Esophagus muscularis mucosa (tissue), 4 donors: ENCODE measurements around the gene TEX53. TPM values are rescaled to one million over a fixed set of nuclear protein-coding genes. Genes with fewer than 3 reads are reported as not detected.

Experiments
- DNase-seq: peaks from one replicate; pipeline ENCODE4 v3.0.0-alpha.2; 2017; ENCODE audit errors: extremely low spot score
- H3K27ac ChIP-seq, 4 donors: fragments of 200-600 bp; sonication (generic); replicated peaks in 1 of 4; 1 replicate in 3 of 4; 2 replicates in 1 of 4; pipeline ENCODE4 v1.5.1; 2016 to 2019; ENCODE audit warnings: mild to moderate bottlenecking in 1 of 4
- H3K27me3 ChIP-seq, 4 donors: fragments of 200-600 bp; sonication (generic); one replicate each; pipeline versions ENCODE4 v1.5.1 to v1.6.0; 2016 to 2019
- H3K36me3 ChIP-seq, 4 donors: fragments of 200-600 bp; sonication (generic); one replicate each; pipeline ENCODE4 v1.5.1; 2016 to 2019
- H3K4me1 ChIP-seq, 4 donors: fragments of 200-600 bp; sonication (generic); one replicate each; pipeline ENCODE4 v1.5.1; 2016 to 2019
- H3K4me3 ChIP-seq, 4 donors: fragments of 200-600 bp; sonication (generic); 1 replicate in 2 of 4; 2 replicates in 2 of 4; pipeline ENCODE4 v1.5.1; 2016 to 2019; ENCODE audit warnings: mild to moderate bottlenecking in 4 of 4, moderate library complexity in 1 of 4
- H3K9me3 ChIP-seq, 4 donors: fragments of 200-600 bp; sonication (generic); 1 replicate in 3 of 4; 2 replicates in 1 of 4; pipeline ENCODE4 v1.5.1; 2016 to 2019
- EP300 ChIP-seq: sonication (generic); formaldehyde crosslinking; IDR thresholded peaks from one replicate; pipeline ENCODE4 v1.6.1; 2017; ENCODE audit warnings: antibody characterized with exemption
- POLR2A ChIP-seq: fragments of 450-650 bp; IDR thresholded peaks from one replicate; pipeline ENCODE4 v1.6.1; 2017; ENCODE audit warnings: antibody characterized with exemption, moderate library complexity, mild to moderate bottlenecking, low read depth
- POLR2AphosphoS5 ChIP-seq, 2 donors: sonication (generic); formaldehyde crosslinking; IDR thresholded peaks; one replicate each; pipeline ENCODE4 v1.6.1; 2017; ENCODE audit warnings: antibody characterized with exemption in 2 of 2
- WGBS: methylation state at CpG from one replicate; pipeline ENCODE4 v1.1.5; 2018; 5-methylcytosine and 5-hydroxymethylcytosine counted together
- intact Hi-C: fragments of 100-400 bp; cut with DNase I; formaldehyde crosslinking; loops from one replicate; pipeline ENCODE4 v1.15.1; 2023
- small RNA-seq, 3 donors: library from RNA; depleted of rRNA; stranded (forward); fragments of <200 nt; gene quantifications; one replicate each; pipeline ENCODE3, GENCODE V24; 2016
- total RNA-seq, 4 donors: library from RNA; depleted of rRNA; stranded (reverse); fragments of >200 nt; gene quantifications; one replicate each; pipeline versions ENCODE4 v1.1.0 to v1.2.1, GENCODE V29; 2016
- TF ChIP-seq, protein P1 (sequence below), 3 experiments: fragments of 200-600 bp in 2 of 3; fragments of 450-650 bp in 1 of 3; sonication (generic) in 2 of 3; IDR thresholded peaks; one replicate each; pipeline ENCODE4 v1.5.1; 2017 to 2019; ENCODE audit warnings: antibody characterized with exemption in 3 of 3, mild to moderate bottlenecking in 2 of 3, moderate library complexity in 1 of 3

TEX53 gene
- total RNA-seq, 4 donors from 2014 or later, result not detected

DNA sequence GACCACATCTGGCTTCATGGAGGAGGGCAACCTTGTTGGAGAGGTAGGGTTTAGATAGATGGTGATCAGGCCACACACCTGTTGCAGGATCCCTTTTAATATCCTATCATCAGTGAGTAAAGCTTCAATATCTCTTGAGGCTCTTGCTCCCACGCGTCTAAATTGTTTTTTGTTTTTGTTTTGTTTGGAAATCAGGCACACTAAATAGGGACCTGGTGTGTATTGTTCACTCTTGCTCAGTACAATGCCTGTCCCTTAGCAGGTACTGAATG is 49.1 kb downstream of the TEX53 start:
- Histone ChIP-seq H3K27me3 (no peaks in the 10 kb centered on the region), H3K4me3 (no peak overlapping the region), H3K36me3 (no peaks in the 10 kb centered on the region), H3K27ac (no peak overlapping the region), H3K4me1 (peaks cover 16 to 43% (median 32%) of the 10 kb centered on the region in 4 donors), H3K9me3 (peaks cover 0 to 3% (median 0%) of the 10 kb centered on the region in 4 donors)
- TF ChIP-seq, protein P1, sequence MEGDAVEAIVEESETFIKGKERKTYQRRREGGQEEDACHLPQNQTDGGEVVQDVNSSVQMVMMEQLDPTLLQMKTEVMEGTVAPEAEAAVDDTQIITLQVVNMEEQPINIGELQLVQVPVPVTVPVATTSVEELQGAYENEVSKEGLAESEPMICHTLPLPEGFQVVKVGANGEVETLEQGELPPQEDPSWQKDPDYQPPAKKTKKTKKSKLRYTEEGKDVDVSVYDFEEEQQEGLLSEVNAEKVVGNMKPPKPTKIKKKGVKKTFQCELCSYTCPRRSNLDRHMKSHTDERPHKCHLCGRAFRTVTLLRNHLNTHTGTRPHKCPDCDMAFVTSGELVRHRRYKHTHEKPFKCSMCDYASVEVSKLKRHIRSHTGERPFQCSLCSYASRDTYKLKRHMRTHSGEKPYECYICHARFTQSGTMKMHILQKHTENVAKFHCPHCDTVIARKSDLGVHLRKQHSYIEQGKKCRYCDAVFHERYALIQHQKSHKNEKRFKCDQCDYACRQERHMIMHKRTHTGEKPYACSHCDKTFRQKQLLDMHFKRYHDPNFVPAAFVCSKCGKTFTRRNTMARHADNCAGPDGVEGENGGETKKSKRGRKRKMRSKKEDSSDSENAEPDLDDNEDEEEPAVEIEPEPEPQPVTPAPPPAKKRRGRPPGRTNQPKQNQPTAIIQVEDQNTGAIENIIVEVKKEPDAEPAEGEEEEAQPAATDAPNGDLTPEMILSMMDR (IDR thresholded peaks at IDR 0.05), result no peak
- TF ChIP-seq EP300, result no peak
- TF ChIP-seq POLR2AphosphoS5 (IDR thresholded peaks at IDR 0.05), result no peak
- no peak for TF ChIP-seq POLR2A
- no peak for DNase-seq
- 98% methylated on average over 2 of the region's 2 CpGs for WGBS
- intact Hi-C loops, result no loop called here

DNA sequence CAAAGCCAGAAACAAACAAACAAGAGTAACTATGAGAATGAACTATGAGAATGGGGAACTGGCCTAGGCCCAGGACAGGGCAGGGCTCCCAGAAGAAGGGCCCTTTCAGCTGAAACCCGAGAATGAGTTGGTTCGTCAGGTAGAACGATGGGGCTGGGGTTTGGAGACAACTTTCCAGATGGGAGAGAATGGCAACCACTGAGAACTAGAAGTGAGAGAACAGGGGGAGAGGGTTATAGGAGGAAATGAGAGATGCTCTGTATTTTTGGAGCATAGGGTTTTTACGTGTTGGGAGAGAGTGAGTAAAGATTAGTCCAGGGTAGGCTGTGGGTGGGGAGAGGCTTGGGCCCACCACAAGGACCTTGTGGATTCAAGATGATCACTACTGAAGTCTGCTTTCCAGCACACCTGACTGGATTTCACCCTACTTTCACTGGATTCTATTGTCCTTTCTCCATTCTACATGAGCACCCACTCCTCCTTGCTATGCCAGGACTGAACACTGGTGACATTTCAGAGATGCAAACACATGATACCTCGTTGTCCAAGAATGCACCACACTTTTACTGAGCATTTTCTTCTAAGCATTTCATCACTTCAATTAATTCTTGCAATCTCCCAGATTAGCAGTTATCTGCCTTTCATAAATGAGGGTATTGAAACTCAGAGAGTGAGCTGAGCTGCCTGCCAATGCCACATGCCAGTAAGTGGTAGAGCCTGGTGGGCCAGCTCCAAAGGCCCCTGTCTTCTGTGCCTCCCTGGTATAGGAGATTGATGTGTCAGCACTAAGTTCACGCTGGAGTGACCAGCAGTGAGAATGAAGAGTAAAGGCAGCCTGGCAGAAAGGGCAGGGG is 49.7 kb downstream of the TEX53 start:
- TF ChIP-seq POLR2AphosphoS5 (IDR thresholded peaks at IDR 0.05), result no peak
- TF ChIP-seq, protein P1 (IDR thresholded peaks at IDR 0.05), result no peak
- no peak for TF ChIP-seq EP300
- TF ChIP-seq POLR2A, result no peak

DNA sequence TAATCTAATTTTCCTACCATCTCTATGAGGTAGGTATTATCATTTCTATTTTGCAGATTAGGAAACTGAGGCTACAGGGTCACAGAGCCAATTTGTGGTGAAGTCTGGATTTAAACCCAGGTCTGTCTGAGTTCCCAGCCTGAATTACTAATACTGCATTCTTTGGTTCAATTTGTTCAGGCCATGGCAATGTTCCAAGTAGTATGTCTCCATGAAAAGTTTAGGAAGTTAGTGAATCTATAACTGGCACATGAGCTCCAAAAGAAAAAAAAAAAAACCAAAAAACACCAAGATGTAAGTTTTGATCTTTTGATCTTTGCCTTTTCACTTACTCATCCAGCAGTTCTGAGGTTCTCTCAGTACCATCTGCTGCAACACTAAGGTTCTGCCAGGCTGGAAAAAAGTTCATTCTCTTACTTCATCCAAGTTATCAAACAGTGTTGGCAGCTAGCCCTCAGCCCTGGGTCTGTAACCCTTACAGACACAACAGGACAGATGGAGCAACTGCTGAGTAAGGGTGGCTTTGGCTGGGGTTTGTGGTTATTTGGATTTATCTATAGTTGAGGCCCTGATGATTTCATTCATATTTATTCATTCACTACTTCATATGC is 50.9 kb downstream of the TEX53 start:
- DNase-seq, result no peak
- H3K4me1 ChIP-seq, result peaks cover 8 to 26% (median 16%) of the 10 kb centered on the region in 4 donors
- H3K9me3 ChIP-seq, result peaks cover 0 to 7% (median 0%) of the 10 kb centered on the region in 4 donors
- intact Hi-C loops, result no loop called here
- no peaks in the 10 kb centered on the region for H3K36me3 ChIP-seq
- H3K27me3 ChIP-seq, result no peaks in the 10 kb centered on the region
- no peak overlapping the region for H3K4me3 ChIP-seq
- no peak for TF ChIP-seq POLR2A
- no peak for TF ChIP-seq EP300
- TF ChIP-seq, protein P1 (IDR thresholded peaks at IDR 0.05), result no peak
- TF ChIP-seq POLR2AphosphoS5 (IDR thresholded peaks at IDR 0.05), result no peak
- no peak overlapping the region for H3K27ac ChIP-seq

More for the DNA sequence above, 49.7 kb downstream of the TEX53 start:
- peaks cover 0 to 3% (median 0%) of the 10 kb centered on the region in 4 donors for H3K9me3 ChIP-seq
- peaks cover 16 to 37% (median 26%) of the 10 kb centered on the region in 4 donors for H3K4me1 ChIP-seq
- no peak overlapping the region for H3K4me3 ChIP-seq
- no peaks in the 10 kb centered on the region for H3K27me3 ChIP-seq
- no peaks in the 10 kb centered on the region for H3K36me3 ChIP-seq
- H3K27ac ChIP-seq, result no peak overlapping the region
- DNase-seq, result no peak
- intact Hi-C loops, result no loop called here
- 85% methylated on average over 6 of the region's 6 CpGs for WGBS

Small RNA genes within 50 kb of the gene (small RNA-seq; reads per million reads assigned to genes)
- gene RF00019, result 0 reads per million in 3 donors

Other genes starting within 250 kb of the TEX53 start
- gene WHRN, start 152.3 kb downstream of the TEX53 start, total RNA-seq, result 10 to 100 TPM in 2 of 4 donors, 1 to 10 TPM in 2; 8.1 to 12.6 (median 10.7) TPM
- 100 to 1,000 TPM in 2 of 4 donors, 10 to 100 TPM in 2; 88.0 to 135 (median 113) TPM for gene ATP6V1G1, start 70.0 kb downstream of the TEX53 start, total RNA-seq
- 10 to 100 TPM in 2 of 4 donors, 1 to 10 TPM in 2; 7.8 to 17.9 (median 10.2) TPM for gene TMEM268, start 46.5 kb downstream of the TEX53 start, total RNA-seq
- not detected for gene TEX48, start 24.4 kb upstream of the TEX53 start, total RNA-seq
- under 1 TPM; 0.06 to 0.83 (median 0.25) TPM for gene TNFSF15, start 148.2 kb upstream of the TEX53 start, total RNA-seq